Colonic mucosa (tissue), 4 donors: ENCODE data around the gene RCOR1. TPM values are rescaled to one million over a fixed set of nuclear protein-coding genes. Genes with fewer than 3 reads are reported as not detected.
A peak's percentile ranks its signal among the peaks of the same experiment; 100 is the strongest.

ENCODE experiments used
- DNase-seq: peaks from one replicate; pipeline ENCODE4 v3.0.0-alpha.2; 2020
- H3K27ac ChIP-seq: fragments of 200-600 bp; one replicate; pipeline ENCODE4 v1.8.0; 2021
- H3K27me3 ChIP-seq: fragments of 200-600 bp; one replicate; pipeline ENCODE4 v1.8.0; 2021
- H3K36me3 ChIP-seq: fragments of 200-600 bp; one replicate; pipeline ENCODE4 v1.8.0; 2021
- H3K4me1 ChIP-seq: fragments of 200-600 bp; one replicate; pipeline ENCODE4 v1.8.0; 2021; ENCODE audit warnings: mild to moderate bottlenecking
- H3K4me3 ChIP-seq: fragments of 200-600 bp; one replicate; pipeline ENCODE4 v1.8.0; 2021
- H3K9ac ChIP-seq, 2 donors: one replicate each; pipeline ENCODE4 v1.7.0; 2013; ENCODE audit warnings: control low read depth in 2 of 2, low read depth in 2 of 2, low read length in 2 of 2
- H3K9me3 ChIP-seq: fragments of 200-600 bp; one replicate; pipeline ENCODE4 v1.8.0; 2021
- intact Hi-C: fragments of 100-400 bp; cut with DNase I; formaldehyde crosslinking; loops from one replicate; pipeline ENCODE4 v1.14.1; 2022
- total RNA-seq, 2 donors: library from RNA; stranded (reverse); fragmentation: NEBNext Ultra II Directional in 1 of 2; extraction: Animal tissue kit (Norgen Biotek cat#: 25700) in 1 of 2; gene quantifications; one replicate each; pipeline ENCODE4 v1.2.1, GENCODE V29; 2021
- TF ChIP-seq, protein P1 (sequence below): fragments of 200-600 bp; IDR thresholded peaks from one replicate; pipeline ENCODE4 v1.8.0; 2022; ENCODE audit warnings: antibody characterized with exemption, mild to moderate bottlenecking
- donor health status: healthy.
- donor health status: DM: no; HTN: no; CAD: no.
- donor health status: DM: no; HTN: no; CAD: no.

The RCOR1 gene
- total RNA-seq, 2 donors from 2014 or later: 30.0 to 43.2 TPM

- Histone ChIP-seq H3K36me3 (no peaks in the 10 kb centered on the region), H3K9ac (peak overlapping the region; percentile 35 to 58), H3K27me3 (no peaks in the 10 kb centered on the region), H3K4me3 (no peak overlapping the region), H3K9me3 (no peaks in the 10 kb centered on the region), H3K27ac (peak overlapping the region; percentile 82), H3K4me1 (no peaks in the 10 kb centered on the region)
- TF ChIP-seq, protein P1, sequence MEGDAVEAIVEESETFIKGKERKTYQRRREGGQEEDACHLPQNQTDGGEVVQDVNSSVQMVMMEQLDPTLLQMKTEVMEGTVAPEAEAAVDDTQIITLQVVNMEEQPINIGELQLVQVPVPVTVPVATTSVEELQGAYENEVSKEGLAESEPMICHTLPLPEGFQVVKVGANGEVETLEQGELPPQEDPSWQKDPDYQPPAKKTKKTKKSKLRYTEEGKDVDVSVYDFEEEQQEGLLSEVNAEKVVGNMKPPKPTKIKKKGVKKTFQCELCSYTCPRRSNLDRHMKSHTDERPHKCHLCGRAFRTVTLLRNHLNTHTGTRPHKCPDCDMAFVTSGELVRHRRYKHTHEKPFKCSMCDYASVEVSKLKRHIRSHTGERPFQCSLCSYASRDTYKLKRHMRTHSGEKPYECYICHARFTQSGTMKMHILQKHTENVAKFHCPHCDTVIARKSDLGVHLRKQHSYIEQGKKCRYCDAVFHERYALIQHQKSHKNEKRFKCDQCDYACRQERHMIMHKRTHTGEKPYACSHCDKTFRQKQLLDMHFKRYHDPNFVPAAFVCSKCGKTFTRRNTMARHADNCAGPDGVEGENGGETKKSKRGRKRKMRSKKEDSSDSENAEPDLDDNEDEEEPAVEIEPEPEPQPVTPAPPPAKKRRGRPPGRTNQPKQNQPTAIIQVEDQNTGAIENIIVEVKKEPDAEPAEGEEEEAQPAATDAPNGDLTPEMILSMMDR: no peak
- DNase-seq: peak; percentile 67
- intact Hi-C loops: loop anchor here (5.0 kb wide), 2 partner anchors 84 to 141 kb away; no protein-coding TSS in a partner anchor
These were observed 183.7 kb downstream of the RCOR1 start for GRCh38 chr14:102775855-102776760.

GRCh38 chr14:102776761-102777710 is 184.6 kb downstream of the RCOR1 start, which contains the start of gene TRAF3:
TRAF3 (plus strand) TSS chr14:102777449; CDS start chr14:102870202, 92,753 bp downstream.
- no peaks in the 10 kb centered on the region for H3K4me1 ChIP-seq
- H3K36me3 ChIP-seq: no peaks in the 10 kb centered on the region
- H3K9ac ChIP-seq: peak within 1 kb of the TSS; percentile 74 to 80
- peak within 1 kb of the TSS; percentile 88 for H3K27ac ChIP-seq
- no peaks in the 10 kb centered on the region for H3K9me3 ChIP-seq
- peak; percentile 54 for DNase-seq
- peak within 1 kb of the TSS; percentile 72 for H3K4me3 ChIP-seq
- TF ChIP-seq, protein P1: no peak
- H3K27me3 ChIP-seq: no peaks in the 10 kb centered on the region
- intact Hi-C loops: loop anchor here (5.0 kb wide), 2 partner anchors 85 to 140 kb away; no protein-coding TSS in a partner anchor

DNA sequence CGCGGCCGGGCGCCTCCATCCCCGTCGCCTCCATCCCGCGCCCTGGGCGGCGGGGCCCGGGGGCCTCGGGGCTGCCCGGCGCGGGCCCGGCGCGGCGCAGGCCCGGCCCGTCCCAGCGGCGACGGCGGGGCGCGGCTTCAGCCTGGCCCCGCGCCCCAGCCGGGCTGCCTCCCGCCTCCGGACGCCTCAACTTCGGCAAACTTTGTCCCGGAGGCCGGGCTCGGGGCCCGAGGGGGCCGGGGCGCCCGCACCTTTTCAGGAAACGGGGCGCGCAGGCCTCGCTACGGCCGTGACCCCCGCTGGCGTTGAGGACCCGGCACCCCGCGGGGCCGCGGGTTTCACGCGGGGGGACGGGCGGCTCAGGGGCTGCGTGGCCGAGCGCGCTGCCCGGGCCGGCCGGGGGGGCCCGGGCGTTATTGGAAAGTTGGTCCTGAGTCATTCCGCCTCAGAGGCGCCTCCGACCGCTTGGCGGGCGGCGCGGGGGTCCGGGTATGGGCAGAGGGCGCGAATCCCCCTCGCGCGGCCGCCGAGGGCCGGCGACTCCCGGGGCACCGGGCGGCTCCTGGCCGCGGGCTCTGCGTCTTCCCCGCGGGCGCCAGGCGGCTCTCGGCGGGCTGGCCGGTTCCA is 185.4 kb downstream of the RCOR1 start:
- intact Hi-C loops: loop anchor here (5.0 kb wide), 2 partner anchors 86 to 139 kb away; no protein-coding TSS in a partner anchor
- Histone ChIP-seq H3K9me3 (no peaks in the 10 kb centered on the region), H3K4me3 (peak overlapping the region; percentile 72)

GRCh38 chr14:102778338-102779083 is 186.1 kb downstream of the RCOR1 start:
- DNase-seq: no peak
- TF ChIP-seq, protein P1: no peak
- Histone ChIP-seq H3K27me3 (no peaks in the 10 kb centered on the region), H3K9ac (peak overlapping the region; percentile 74 to 80), H3K9me3 (no peaks in the 10 kb centered on the region), H3K4me3 (peak overlapping the region; percentile 72), H3K27ac (peak overlapping the region; percentile 88), H3K36me3 (no peaks in the 10 kb centered on the region), H3K4me1 (no peaks in the 10 kb centered on the region)
- intact Hi-C loops: loop anchor here (5.0 kb wide), 2 partner anchors 86 to 139 kb away; no protein-coding TSS in a partner anchor

More for the DNA sequence above, 185.4 kb downstream of the RCOR1 start:
- Histone ChIP-seq H3K4me1 (no peaks in the 10 kb centered on the region), H3K9ac (peak overlapping the region; percentile 74 to 80), H3K27me3 (no peaks in the 10 kb centered on the region), H3K36me3 (no peaks in the 10 kb centered on the region), H3K27ac (peak overlapping the region; percentile 88)
- DNase-seq: no peak
- TF ChIP-seq, protein P1: no peak
